ENCODE measurements around the gene HIVEP3.

DNA sequence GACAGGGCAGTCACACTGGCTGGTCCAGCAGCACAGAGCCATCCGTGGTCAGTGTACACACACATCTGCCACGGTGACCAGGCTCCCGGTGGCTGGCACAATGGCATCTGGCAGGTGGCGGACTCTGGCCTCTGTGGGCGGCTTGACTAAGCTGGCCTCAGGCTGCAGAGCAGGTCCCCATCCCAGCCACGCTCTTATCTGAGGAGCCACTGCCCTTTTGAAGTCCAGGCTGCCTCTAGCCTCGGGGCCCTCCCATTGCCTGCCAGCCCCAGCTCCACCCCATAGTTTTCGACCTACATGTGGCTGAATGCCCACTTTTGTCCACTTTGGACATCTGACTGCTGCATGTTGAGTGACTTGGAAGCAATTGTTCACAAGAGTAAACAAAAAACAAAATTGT, 404.3 kb downstream of the HIVEP3 start:
- TF ChIP-seq ZBTB7A (IDR thresholded peaks at IDR 0.05; ENCODE audit: low read depth) (no peak), MAX (IDR thresholded peaks at IDR 0.05) (no peak), TCF12 (IDR thresholded peaks at IDR 0.05; ENCODE audit: low read depth) (no peak), TAF1 (IDR thresholded peaks at IDR 0.05; ENCODE audit: low read depth) (no peak), RAD21 (IDR thresholded peaks at IDR 0.05; ENCODE audit: low read depth) (no peak)
